Psoas muscle (tissue), 8 donors: ENCODE results near the gene EXTL1. TPM values are rescaled to one million over a fixed set of nuclear protein-coding genes. Genes with fewer than 3 reads are reported as not detected.
A peak's percentile ranks its signal among the peaks of the same experiment; 100 is the strongest.

Experiments
- ATAC-seq, 4 donors: fragments of 200-7000 bp; cut with Tn5 transposase; one replicate each; pipeline ENCODE4 v1.9.1; 2020; ENCODE audit warnings: moderate library complexity in 3 of 4, mild to moderate bottlenecking in 2 of 4
- DNase-seq, 2 donors: peaks; one replicate each; pipeline ENCODE4 v3.0.0-alpha.2; 2020
- H3K27ac ChIP-seq: fragments of 200-600 bp; one replicate; pipeline ENCODE4 v1.8.0; 2022
- H3K27me3 ChIP-seq, 3 donors: fragments of 200-600 bp in 1 of 3; one replicate each; pipeline versions ENCODE4 v1.6.1 to v1.8.0; 2013 to 2022; ENCODE audit warnings: low read length in 2 of 3, mild to moderate bottlenecking in 2 of 3, moderate library complexity in 1 of 3; ENCODE audit not compliant: insufficient read depth in 3 of 3
- H3K36me3 ChIP-seq, 2 donors: fragments of 200-600 bp in 1 of 2; one replicate each; pipeline versions ENCODE4 v1.6.1 to v1.8.0; 2013 to 2022; ENCODE audit warnings: low read depth in 1 of 2, mild to moderate bottlenecking in 1 of 2, moderate library complexity in 1 of 2; ENCODE audit not compliant: insufficient read depth in 1 of 2
- H3K4me1 ChIP-seq: fragments of 200-600 bp; one replicate; pipeline ENCODE4 v1.8.0; 2022
- H3K4me3 ChIP-seq: fragments of 200-600 bp; one replicate; pipeline ENCODE4 v1.8.0; 2022; ENCODE audit warnings: mild to moderate bottlenecking
- H3K9me3 ChIP-seq: fragments of 200-600 bp; one replicate; pipeline ENCODE4 v1.8.0; 2022
- CTCF ChIP-seq: fragments of 200-600 bp; IDR thresholded peaks from one replicate; pipeline ENCODE4 v1.8.0; 2022; ENCODE audit warnings: antibody characterized with exemption
- WGBS, 3 donors: extraction: QIAGEN DNeasy Blood & Tissue Kit; methylation state at CpG; one replicate each; pipeline versions ENCODE4 v1.1.6 to v1.1.7; 2013; 5-methylcytosine and 5-hydroxymethylcytosine counted together
- intact Hi-C, 2 donors: fragments of 100-400 bp; cut with DNase I; formaldehyde crosslinking; loops; one replicate each; pipeline versions ENCODE4 v1.11.0 to v1.14.2; 2022
- polyA plus RNA-seq, 3 donors: library from polyadenylated mRNA; stranded (reverse); fragments of 200-250 nt; gene quantifications; one replicate each; pipeline ENCODE4 v1.2.3, GENCODE V29; 2013
- total RNA-seq, 4 donors: library from RNA; stranded (reverse); fragmentation: NEBNext Ultra II Directional in 2 of 4; extraction: Animal tissue kit (Norgen Biotek cat#: 25700) in 2 of 4; gene quantifications; one replicate each; pipeline versions ENCODE4 v1.2.1 to v1.2.4, GENCODE V29; 2021 to 2023
- donor health status: healthy with polysubstance abuse.
- donor health status: DM: no; HTN: no; CAD: no; lungs with moderate emphysema.
- donor health status: Bipolar disorder and iron deficiency.
- donor health status: healthy.
- donor health status: DM: yes; HTN: yes; CAD: no.
- donor health status: DM: no; HTN: no; CAD: no.
- donor health status: DM: no; HTN: no; CAD: no.
- donor health status: DM: yes; HTN: yes; CAD: no.

The EXTL1 gene
- total and polyA plus RNA-seq, 7 donors, result 0.39 to 4.6 (median 1.1) TPM

GRCh38 chr1:26053718-26054560 is 32.4 kb downstream of the EXTL1 start:
- ATAC-seq, result peak in 1 of 4 donors; percentile 1
- 39 to 42% (median 40%) methylated on average over 16 of the region's 16 CpGs for WGBS, 3 donors
- peak overlapping the region; percentile 88 for H3K27ac ChIP-seq

GRCh38 chr1:26055041-26055440 is 33.5 kb downstream of the EXTL1 start:
- H3K36me3 ChIP-seq, result peaks cover 10 to 93% of the 10 kb centered on the region in 2 donors
- WGBS, 3 donors, result 62 to 69% (median 64%) methylated on average over 2 of the region's 2 CpGs
- peak overlapping the region; percentile 88 for H3K27ac ChIP-seq

More at GRCh38 chr1:26053718-26054560, 32.4 kb downstream of the EXTL1 start:
- intact Hi-C loops, result no loop called here
- H3K4me1 ChIP-seq, result peaks cover 27% of the 10 kb centered on the region
- no peak overlapping the region for H3K4me3 ChIP-seq
- H3K9me3 ChIP-seq, result no peaks in the 10 kb centered on the region
- H3K36me3 ChIP-seq, result peaks cover 10 to 82% of the 10 kb centered on the region in 2 donors
- TF ChIP-seq CTCF, result no peak
- H3K27me3 ChIP-seq, result no peaks in the 10 kb centered on the region
- peak in 1 of 2 donors; percentile 69 for DNase-seq

GRCh38 chr1:26057189-26057588 is 35.6 kb downstream of the EXTL1 start:
- H3K36me3 ChIP-seq, result peaks cover 14 to 98% of the 10 kb centered on the region in 2 donors
- WGBS, 3 donors, result 63 to 86% (median 76%) methylated on average over 2 of the region's 2 CpGs
- DNase-seq (peak in 1 of 2 donors; percentile 60), ATAC-seq (no peak)
- peaks cover 55% of the 10 kb centered on the region for H3K4me1 ChIP-seq
- TF ChIP-seq CTCF, result no peak
- intact Hi-C loops, result no loop called here
- peak overlapping the region; percentile 88 for H3K27ac ChIP-seq
- H3K9me3 ChIP-seq, result no peaks in the 10 kb centered on the region
- no peak overlapping the region for H3K4me3 ChIP-seq
- no peaks in the 10 kb centered on the region for H3K27me3 ChIP-seq

More at GRCh38 chr1:26055041-26055440, 33.5 kb downstream of the EXTL1 start:
- TF ChIP-seq CTCF, result no peak
- Histone ChIP-seq H3K9me3 (no peaks in the 10 kb centered on the region), H3K4me3 (no peak overlapping the region), H3K4me1 (peaks cover 35% of the 10 kb centered on the region), H3K27me3 (no peaks in the 10 kb centered on the region)
- intact Hi-C loops, result no loop called here
- ATAC-seq (peak in 2 of 4 donors; percentile 0 to 3), DNase-seq (peak in 1 of 2 donors; percentile 53)

DNA sequence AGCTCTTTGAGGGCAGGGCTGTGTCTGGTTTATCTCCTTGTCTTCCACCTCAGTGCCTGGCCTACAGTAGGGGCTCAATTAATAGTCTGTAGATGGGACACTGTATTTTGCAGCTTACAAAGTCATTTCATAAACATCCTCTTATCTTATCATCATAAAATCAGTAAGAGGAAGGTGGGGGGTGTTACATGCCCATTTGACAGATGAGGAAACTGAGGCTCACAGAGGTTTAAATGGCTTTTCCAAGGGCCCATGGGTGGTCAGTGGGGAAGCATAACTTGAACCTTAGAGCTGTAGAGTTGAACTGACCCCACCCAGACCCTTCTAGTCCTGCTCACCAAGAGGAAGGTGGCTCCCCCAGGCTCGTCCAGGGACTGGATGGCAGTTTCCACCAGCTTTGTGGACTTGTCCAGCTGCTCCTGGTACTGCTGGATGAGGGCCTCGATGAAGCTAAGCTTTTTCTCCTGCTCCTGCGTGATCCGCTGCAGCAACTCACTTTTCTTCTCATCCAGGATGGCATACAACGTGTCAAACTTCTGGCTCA is 36.5 kb downstream of the EXTL1 start:
- no peak for TF ChIP-seq CTCF
- H3K27me3 ChIP-seq, result no peaks in the 10 kb centered on the region
- no peak for ATAC-seq
- no peak overlapping the region for H3K4me3 ChIP-seq
- intact Hi-C loops, result no loop called here
- peak overlapping the region; percentile 88 for H3K27ac ChIP-seq
- peaks cover 58% of the 10 kb centered on the region for H3K4me1 ChIP-seq
- WGBS, 3 donors, result 71 to 75% (median 74%) methylated on average over 5 of the region's 5 CpGs
- peaks cover 11 to 97% of the 10 kb centered on the region in 2 donors for H3K36me3 ChIP-seq
- DNase-seq, result peak in 1 of 2 donors; percentile 59
- no peaks in the 10 kb centered on the region for H3K9me3 ChIP-seq
